WI38 (cell line): ENCODE results near the gene IRX5.

Experiments used
- H3K4me3 ChIP-seq: 2 replicates; pipeline ENCODE4 v1.5.1; 2011; ENCODE audit warnings: low read depth, mild to moderate bottlenecking, control low read depth, low read length
- TF ChIP-seq, protein P1 (sequence below): IDR thresholded peaks from 2 replicates; pipeline ENCODE4 v1.5.1; 2012; ENCODE audit warnings: low read depth, mild to moderate bottlenecking, control low read depth, low read length

IRX5 gene

GRCh38 chr16:54952195-54952594 lies 21.5 kb downstream of the IRX5 start:
- TF ChIP-seq, protein P1, sequence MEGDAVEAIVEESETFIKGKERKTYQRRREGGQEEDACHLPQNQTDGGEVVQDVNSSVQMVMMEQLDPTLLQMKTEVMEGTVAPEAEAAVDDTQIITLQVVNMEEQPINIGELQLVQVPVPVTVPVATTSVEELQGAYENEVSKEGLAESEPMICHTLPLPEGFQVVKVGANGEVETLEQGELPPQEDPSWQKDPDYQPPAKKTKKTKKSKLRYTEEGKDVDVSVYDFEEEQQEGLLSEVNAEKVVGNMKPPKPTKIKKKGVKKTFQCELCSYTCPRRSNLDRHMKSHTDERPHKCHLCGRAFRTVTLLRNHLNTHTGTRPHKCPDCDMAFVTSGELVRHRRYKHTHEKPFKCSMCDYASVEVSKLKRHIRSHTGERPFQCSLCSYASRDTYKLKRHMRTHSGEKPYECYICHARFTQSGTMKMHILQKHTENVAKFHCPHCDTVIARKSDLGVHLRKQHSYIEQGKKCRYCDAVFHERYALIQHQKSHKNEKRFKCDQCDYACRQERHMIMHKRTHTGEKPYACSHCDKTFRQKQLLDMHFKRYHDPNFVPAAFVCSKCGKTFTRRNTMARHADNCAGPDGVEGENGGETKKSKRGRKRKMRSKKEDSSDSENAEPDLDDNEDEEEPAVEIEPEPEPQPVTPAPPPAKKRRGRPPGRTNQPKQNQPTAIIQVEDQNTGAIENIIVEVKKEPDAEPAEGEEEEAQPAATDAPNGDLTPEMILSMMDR, result no peak

GRCh38 chr16:54953461-54953860 lies 22.8 kb downstream of the IRX5 start:
- H3K4me3 ChIP-seq, result no peak overlapping the region
- TF ChIP-seq, protein P1, result no peak

More at GRCh38 chr16:54952195-54952594, 21.5 kb downstream of the IRX5 start:
- no peak overlapping the region for H3K4me3 ChIP-seq

GRCh38 chr16:54954220-54954619 lies 23.6 kb downstream of the IRX5 start:
- TF ChIP-seq, protein P1, result no peak
- no peak overlapping the region for H3K4me3 ChIP-seq

- TF ChIP-seq, protein P1, result no peak
- H3K4me3 ChIP-seq, result no peak overlapping the region
These were observed 25.1 kb downstream of the IRX5 start for GRCh38 chr16:54955757-54956156.

- TF ChIP-seq, protein P1, result no peak
- H3K4me3 ChIP-seq, result no peak overlapping the region
These were observed 26.9 kb downstream of the IRX5 start for GRCh38 chr16:54957403-54958166.

DNA sequence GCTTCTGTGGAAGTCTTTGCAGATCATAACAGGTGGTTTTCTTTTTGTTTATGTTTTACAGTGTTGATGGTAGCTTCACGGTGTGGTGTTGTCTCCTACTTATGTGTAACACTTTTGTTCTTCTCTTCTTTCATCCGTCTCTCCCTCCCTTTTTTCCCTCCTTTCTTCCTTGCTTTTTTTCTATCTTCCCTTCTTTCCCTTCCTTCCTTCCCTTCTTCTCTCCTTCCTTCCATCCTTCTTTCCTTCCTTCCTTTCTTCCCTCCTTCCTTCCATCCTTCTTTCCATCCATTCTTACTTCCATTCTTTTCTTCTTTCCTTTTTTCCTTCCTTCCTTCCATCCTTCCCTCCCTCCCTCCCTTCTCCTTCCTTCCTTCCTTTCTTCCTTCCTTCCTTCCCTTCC lies 31.4 kb downstream of the IRX5 start:
- H3K4me3 ChIP-seq, result no peak overlapping the region
- TF ChIP-seq, protein P1, result no peak

DNA sequence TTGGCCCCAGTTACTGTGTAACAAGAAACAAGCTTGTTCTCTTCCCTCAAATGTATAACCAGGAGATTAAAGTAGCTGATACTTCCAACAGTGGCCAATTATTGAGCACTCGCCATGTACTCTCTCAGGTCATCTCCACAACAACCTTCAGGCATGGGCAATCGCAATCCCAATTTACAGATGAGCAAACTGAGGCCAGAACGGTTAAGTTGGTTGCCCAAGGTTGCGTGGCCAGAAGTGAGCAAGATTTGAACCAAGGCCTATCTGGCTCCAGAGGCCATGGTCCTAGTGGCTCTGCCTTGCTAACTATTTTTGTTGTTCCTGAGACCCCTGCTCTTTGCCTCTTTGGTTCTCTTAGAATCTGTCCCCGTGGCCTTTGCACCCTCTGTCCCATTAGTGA lies 33.6 kb downstream of the IRX5 start:
- TF ChIP-seq, protein P1, result no peak
- no peak overlapping the region for H3K4me3 ChIP-seq
